A375 (cell line): Measurements from ENCODE around the gene STK16. TPM values are rescaled to one million over a fixed set of nuclear protein-coding genes. Genes with fewer than 3 reads are reported as not detected.

ENCODE experiments used
- small RNA-seq: library from RNA; depleted of rRNA; stranded (forward); fragments of <200 nt; gene quantifications from one replicate; pipeline ENCODE3, GENCODE V24; 2014
- total RNA-seq: library from RNA; depleted of rRNA; stranded (reverse); fragments of >200 nt; shearing (Covaris generic); gene quantifications from 2 replicates; pipeline ENCODE4 v1.2.3, GENCODE V29; 2014; rRNA removed

Gene STK16, protein sequence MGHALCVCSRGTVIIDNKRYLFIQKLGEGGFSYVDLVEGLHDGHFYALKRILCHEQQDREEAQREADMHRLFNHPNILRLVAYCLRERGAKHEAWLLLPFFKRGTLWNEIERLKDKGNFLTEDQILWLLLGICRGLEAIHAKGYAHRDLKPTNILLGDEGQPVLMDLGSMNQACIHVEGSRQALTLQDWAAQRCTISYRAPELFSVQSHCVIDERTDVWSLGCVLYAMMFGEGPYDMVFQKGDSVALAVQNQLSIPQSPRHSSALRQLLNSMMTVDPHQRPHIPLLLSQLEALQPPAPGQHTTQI
- 10.3 and 12.0 TPM in 2 replicates for total RNA-seq

GRCh38 chr2:219245148-219245898, at the start of gene STK16, which contains the start of gene GLB1L:
Gene STK16 (plus strand): TSS chr2:219245479. CDS start chr2:219246000, 521 bp downstream.
Gene GLB1L (minus strand): TSS chr2:219245444. CDS start chr2:219243573, 1,871 bp downstream.

DNA sequence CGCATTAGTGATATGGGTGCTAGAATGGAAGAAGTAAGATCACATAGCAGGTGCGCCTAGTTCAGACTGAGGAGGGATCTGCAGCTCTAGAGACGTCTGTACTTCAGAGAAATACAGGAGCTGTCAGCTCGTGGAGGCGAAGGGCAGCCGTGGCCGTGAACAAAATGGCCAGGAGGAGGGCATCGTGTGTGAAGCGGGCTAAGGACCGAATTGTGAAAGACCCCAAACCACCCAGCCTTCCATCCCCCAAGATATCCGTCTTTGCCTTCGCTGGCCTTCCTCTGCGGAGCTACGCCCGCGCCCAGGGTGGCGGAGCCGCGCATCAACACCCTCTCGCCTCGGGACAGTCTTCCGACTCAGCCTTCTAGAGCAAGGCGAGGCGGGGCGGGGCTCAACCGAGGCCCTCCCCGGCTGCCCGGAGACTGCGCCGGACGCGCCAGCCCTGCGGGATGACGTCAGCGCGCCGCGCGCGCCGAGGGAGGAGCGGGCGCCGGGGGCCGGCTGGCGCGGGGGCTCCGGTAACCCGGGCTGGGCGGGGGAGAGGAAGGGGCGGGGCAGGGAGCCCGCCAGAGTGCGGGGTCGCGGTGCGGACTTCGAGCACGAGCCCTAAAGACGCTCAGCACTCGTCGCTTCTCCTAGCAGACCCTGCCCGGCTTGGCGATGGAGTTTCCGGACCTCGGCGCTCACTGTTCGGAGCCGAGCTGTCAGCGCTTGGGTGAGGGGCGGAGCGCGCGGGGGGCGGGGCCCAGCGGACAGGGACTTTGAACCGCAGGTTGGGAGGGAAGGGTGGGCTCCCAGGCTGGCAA, 38.7 kb upstream of the STK16 start, which contains the start of gene ZFAND2B:
TSS of gene ZFAND2B (plus strand) at position 455 of the 806 bp plus-strand sequence. CDS start at position 661, 206 bp downstream.

DNA sequence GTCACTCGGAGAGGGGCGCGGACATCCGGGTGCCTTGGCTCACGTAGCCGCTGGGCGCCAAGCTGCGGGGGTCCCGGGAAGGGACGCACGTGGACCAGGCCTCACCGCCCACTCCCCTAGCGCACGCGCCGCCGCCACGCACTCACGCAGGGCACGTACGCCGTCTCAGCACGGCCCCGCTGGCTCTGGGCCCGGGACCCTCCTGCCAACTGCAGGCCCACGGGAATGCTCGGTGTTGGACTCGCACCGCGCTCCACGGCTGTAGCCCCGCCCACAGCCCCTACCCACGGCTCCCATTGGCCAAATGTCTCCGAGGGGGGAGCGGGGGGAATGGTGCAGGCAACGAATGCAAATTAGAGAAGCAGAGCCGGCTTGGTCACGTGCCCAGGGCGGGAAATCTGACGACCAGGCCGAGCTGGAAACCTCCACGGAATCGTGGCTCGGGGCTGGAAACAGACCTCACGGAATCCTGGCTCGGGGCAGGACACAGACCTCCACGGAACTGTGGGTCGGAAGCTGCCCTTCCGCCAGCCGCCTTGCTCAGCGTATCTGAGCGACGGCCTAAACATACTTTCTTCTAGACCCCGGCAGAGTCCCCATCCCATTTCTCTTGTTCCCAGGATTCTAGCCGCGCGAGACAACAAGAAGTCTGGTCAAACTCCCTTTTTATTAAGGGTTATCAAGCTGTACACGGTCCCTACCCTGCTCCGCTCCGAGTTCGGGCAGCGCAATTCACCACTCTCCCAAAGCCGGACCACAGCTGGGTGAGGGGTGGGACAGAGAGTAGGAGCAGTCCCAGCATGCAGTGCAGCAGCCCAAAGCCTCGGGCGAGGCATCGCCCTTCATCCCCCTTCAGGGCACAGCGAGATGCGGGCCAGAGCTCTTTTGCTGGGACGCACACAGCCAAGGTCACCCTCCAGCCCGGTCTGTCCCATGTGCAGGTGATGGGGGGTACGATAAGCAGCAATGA, 26.3 kb upstream of the STK16 start, which contains the start of gene ABCB6:
TSS of gene ABCB6 (minus strand) at position 227 of the 970 bp plus-strand sequence. CDS start 285 bp downstream, outside the sequence.

DNA sequence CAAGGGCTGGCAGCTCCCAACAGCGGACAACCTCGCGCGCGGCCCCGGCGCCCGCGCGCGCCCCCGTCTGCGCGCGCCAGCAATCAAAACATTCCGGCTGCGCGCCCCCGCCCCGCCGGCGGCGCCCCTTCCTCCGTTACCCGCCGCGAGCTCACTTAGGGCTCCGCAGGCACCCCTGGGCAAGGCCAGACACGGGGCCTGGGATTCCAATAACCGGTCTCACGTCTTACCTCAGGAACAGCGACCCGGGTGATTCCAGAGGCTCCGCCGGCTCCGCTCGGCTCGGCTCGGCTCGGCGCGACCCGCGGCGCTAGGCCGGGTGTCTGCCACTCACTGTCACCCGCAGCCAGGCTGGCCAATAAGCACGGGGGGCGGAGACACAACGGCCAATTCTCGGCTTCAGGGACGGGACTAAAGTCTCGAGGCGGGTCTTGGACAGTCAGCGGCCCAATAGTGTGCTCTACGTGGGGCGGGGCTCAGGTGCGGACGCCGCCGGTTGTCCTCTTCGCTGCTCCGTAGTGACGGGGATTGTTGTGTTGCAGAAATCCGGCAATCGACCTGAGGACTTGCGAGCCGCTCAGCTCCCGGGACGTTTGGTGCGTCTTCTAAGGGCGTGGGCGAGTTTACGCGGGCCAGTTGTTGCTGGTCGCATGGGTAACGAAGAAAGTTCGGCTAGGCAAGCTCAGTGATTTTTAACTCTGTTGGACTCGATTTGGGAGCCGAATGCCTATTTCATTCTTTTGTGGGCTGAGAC, 15.8 kb upstream of the STK16 start, which contains the start of the genes ANKZF1 and ATG9A:
TSS of gene ANKZF1 (plus strand) at position 502 of the 754 bp plus-strand sequence. CDS start 452 bp downstream, outside the sequence.
TSS of gene ATG9A (minus strand) at position 332 of the 754 bp plus-strand sequence. CDS start 1,612 bp downstream, outside the sequence.

GRCh38 chr2:219252900-219253752, 7.8 kb downstream of the STK16 start, which contains the start of gene TUBA4B:
Gene TUBA4B (plus strand): TSS chr2:219253243. CDS start chr2:219253408, 165 bp downstream.

DNA sequence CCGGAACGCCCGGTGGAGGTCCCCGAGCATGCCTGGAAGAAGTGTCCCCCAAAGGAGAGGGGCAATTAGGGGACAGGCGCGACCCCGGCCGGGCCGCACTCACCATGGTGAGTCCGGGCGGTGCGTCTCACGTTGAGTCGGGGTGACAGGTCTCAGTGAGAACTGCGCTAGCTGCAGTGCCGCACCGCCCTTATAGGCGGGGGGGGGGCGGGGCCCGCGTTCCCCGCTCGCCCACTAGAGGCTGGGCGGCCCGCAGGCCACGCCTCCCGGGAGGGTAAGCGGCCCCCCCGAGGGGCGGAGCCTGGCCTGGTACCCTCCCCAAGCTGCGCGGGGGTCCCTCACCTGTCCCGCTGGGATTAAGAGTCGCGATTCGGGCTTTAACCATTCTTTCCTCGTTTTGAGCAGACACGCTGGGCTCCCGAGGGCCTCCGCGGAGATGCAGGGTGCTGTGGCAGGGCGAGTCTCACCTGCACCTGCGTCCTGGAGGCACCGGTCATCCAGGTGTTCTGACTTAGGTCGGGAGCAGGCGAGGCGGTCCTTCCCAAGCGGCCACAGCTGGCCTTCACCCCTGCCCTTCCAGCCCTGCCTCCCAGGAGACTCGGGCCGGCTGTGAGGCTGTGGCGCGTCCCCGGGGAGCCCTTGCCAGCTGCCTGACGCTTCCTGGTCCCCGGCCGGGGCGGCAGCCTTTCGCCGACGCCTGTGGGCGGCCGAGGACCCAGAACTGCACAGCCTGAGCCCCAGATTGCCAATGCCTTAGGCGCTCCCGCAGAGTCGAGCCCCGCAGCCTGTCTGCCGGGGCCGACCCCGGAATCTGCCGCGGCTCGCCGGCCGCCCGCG, 8.7 kb downstream of the STK16 start, which contains the start of gene TUBA4A:
TSS of gene TUBA4A (minus strand) at position 166 of the 837 bp plus-strand sequence. CDS start at position 106, 60 bp downstream.

GRCh38 chr2:219279151-219279915, 34.1 kb downstream of the STK16 start, which contains the start of gene DNAJB2:
Gene DNAJB2 (plus strand): TSS chr2:219279366. CDS start chr2:219279834, 468 bp downstream.

Small RNAs within 50 kb of the gene (small RNA-seq; reads per million reads assigned to genes)
- gene MIR153-1: not detected

Other genes with a start within 250 kb of the STK16 start
- 0.08 TPM in 1 of 2 replicates, not detected in the other for gene CFAP65, start 204.0 kb upstream of the STK16 start, total RNA-seq
- gene IHH, start 184.6 kb upstream of the STK16 start, total RNA-seq: not detected in 2 replicates
- gene NHEJ1, start 84.7 kb upstream of the STK16 start, total RNA-seq: 9.2 and 12.6 TPM in 2 replicates
- 0.19 and 0.42 TPM in 2 replicates for gene SLC23A3, start 75.5 kb upstream of the STK16 start, total RNA-seq
- gene CNPPD1, start 68.6 kb upstream of the STK16 start, total RNA-seq: 21.7 and 25.0 TPM in 2 replicates
- 22.8 and 23.2 TPM in 2 replicates for gene RETREG2, start 67.2 kb upstream of the STK16 start, total RNA-seq
- 17.7 and 22.0 TPM in 2 replicates for gene ZFAND2B, start 38.7 kb upstream of the STK16 start, total RNA-seq
- gene ABCB6, start 26.5 kb upstream of the STK16 start, total RNA-seq: 24.7 and 25.5 TPM in 2 replicates
- gene ATG9A, start 15.8 kb upstream of the STK16 start, total RNA-seq: 38.7 and 42.7 TPM in 2 replicates
- 33.5 and 40.4 TPM in 2 replicates for gene ANKZF1, start 15.7 kb upstream of the STK16 start, total RNA-seq
- 10.8 and 14.0 TPM in 2 replicates for gene GLB1L, start within 50 bp of the STK16 start, total RNA-seq
- not detected in 2 replicates for gene TUBA4B, start 7.8 kb downstream of the STK16 start, total RNA-seq
- 0.11 and 0.75 TPM in 2 replicates for gene TUBA4A, start 8.4 kb downstream of the STK16 start, total RNA-seq
- 14.3 and 22.2 TPM in 2 replicates for gene DNAJB2, start 33.9 kb downstream of the STK16 start, total RNA-seq
- 2.8 and 3.5 TPM in 2 replicates for gene PTPRN, start 63.9 kb downstream of the STK16 start, total RNA-seq
- not detected in 2 replicates for gene RESP18, start 87.3 kb downstream of the STK16 start, total RNA-seq
- gene DNPEP, start 142.4 kb downstream of the STK16 start, total RNA-seq: 33.4 and 47.8 TPM in 2 replicates
- not detected in 2 replicates for gene DES, start 172.9 kb downstream of the STK16 start, total RNA-seq
- gene SPEG, start 189.4 kb downstream of the STK16 start, total RNA-seq: 8.8 and 14.3 TPM in 2 replicates